HG02973 (cell line): Measurements from ENCODE around the gene SNAPIN.
"Not testable (repeated sequence)": the region's sequence is repeated elsewhere in the genome, so short reads cannot be mapped to it uniquely, and the experiment has no call there.

Experiments
- ATAC-seq: cut with Tn5 transposase; IDR thresholded peaks from one replicate; pipeline ENCODE4 v1.9.1; 2021; ENCODE audit warnings: moderate library complexity; ENCODE audit not compliant: unreplicated experiment

Gene SNAPIN

DNA sequence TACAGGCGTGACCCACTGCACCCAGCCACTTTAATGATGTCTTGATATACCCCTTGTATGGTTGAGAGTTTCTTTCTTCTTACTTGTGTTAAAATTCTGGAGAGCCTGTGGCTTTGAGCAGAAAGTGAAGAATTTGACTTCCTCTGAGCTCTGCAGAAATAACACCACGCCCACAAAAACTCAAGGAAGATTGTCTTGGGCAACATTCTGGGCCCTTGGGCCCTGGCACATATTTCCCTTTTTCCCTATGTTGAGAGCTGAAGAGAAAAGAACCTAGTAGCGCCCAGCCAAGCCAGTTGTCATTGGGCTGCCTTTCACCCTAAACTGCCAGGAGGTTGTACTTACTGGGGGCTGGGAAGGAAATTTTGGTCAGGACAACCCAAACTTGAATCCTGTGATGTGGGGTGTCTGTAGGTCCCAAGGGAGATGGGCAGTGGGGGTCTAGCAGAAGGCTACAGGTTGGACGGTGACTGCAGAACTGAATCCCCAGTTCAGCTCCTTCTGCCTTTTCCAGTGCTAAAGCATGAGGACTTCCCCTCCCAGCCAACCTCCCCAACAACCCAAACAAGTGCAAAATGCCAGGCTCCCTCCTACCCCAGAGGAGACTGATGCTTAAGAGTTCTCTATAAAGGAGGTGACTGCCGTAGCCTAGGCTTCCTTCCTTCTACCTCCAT is 11.7 kb upstream of the SNAPIN start:
- no peak for ATAC-seq

GRCh38 chr1:153647346-153647714 is 11.2 kb upstream of the SNAPIN start:
- ATAC-seq = no peak

DNA sequence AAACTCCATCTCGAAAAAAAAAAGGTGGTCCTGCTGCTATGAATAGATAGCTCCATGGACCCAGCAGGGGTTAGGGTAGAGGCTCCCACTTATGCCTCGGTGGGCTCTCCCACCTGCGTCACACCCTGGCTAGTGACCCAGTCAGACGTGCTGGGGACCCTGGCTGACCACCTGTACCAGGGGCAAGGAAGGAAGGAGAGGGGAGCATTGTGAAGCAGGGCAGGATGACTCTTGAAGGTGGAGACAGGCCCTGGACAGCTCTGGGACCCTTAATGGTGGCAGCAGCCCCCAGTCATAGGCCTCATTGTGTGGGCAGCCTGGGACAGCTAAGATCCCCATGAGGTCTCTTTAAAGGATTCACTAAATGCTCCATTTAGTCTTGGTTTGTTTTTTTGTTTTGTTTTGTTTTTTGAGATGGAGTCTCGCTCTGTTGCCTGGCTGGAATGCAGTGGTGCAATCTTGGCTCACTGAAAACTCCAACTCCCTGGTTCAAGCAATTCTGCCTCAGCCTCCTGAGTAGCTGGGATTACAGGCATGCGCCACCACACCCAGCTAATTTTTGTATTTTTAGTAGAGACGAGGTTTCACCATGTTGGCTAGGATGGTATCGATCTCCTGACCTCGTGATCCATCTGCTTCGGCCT is 10.4 kb upstream of the SNAPIN start:
- no peak for ATAC-seq

DNA sequence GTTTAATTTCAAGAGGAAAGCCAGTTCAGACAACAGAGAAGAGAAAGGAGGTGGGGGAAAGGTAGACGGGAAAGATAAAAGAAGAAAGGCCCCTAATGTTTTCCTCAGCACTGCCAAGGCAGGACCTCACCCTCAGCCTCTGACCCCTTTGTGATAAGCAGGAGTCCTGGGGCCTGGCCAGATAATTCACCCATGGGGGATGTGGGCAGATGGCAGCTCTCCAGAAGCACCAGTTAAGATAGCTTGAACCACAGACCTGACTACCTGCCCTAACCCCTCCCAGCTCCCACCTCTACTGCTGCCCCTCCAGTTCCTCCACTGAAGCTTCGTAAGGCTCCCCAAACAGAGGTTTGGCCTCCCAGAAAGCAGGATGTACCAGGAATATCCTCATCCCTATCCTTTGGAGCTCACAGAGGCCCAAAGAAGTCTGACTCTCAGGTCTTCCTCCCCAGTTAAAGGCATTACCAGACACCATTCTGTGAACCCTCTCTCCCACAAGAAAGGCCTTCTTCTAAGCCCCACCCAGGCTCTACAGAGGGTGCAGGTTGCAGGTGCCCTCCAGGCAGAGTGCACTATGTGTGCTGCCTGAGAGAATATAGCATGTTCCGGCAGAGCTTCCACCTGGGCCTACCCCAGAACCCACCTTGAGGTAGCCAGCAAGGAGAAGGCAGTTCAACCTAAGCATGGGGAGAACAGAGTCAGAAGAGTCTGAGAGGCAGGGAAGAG is 9.2 kb upstream of the SNAPIN start:
- no peak for ATAC-seq

DNA sequence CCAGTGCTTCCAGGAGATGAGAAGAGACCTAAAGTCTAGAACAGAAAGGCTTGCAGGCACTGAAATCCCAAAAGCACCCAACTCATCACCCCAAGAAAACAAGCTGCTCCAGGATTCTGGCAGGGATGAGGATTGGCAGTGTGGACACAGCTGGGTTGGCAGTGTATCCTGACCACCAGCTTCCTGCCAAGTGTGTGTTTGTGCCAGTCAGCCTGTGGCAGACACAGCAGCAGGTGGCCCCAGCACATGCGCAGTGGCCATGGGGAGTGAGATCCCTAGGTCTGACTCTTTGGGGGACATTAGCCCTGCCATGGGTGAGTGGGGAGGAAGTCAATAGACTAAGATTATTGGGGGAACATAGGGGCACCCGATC is 8.7 kb upstream of the SNAPIN start:
- no peak for ATAC-seq

DNA sequence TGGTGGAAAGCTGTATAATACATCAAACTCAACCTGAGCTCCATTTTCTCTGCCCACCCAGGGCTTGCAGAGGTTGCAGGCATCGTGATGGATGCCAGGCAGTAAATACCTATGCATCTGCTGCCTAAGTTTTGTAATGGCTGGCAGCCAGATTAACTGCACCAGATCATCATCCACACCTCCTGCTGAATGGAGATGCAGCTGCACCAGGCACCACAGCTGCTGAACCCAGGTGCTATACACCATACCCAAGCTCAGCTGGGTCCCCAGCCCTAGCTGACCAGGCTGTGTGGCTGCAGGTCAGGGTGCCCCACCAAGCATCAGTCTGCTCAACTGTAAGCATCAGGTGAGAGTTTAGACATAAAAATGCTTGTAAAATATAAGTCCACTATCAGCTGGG is 6.7 kb upstream of the SNAPIN start:
- ATAC-seq = no peak

DNA sequence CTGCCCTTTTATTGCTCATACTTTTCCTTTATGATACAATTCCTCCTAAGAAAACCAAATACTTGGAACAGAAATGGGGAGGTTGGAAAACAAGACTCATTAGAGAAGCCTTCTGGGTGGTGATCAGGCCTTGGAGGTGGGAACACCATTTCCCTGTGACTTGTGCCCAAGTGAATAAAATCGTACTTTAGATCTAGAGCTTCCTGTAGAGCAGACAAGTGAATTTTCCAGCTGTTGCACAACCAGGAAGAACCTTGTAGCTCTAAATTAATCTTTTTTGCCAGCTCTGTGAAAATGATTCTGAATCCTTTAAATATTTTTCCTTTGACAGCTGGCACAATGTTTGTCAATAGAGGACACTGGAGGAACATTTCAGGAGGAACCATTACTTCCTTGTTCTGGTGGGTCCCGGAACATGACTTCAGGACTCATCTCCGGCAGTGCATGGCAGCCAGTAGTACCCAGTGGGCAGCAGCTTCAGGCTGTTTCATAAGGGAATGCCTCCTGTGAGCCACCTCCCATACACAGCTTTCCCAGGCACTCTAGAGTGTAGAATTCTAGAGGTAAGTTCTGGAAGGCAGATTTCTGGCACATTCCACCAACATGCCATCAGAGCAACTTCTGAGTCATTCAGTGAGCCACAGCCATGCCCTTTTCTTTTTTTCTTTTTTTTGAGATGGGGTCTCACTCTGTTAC is 5.5 kb upstream of the SNAPIN start:
- ATAC-seq = no peak

- ATAC-seq = no peak
These were observed 3.2 kb upstream of the SNAPIN start for GRCh38 chr1:153655333-153655732.

DNA sequence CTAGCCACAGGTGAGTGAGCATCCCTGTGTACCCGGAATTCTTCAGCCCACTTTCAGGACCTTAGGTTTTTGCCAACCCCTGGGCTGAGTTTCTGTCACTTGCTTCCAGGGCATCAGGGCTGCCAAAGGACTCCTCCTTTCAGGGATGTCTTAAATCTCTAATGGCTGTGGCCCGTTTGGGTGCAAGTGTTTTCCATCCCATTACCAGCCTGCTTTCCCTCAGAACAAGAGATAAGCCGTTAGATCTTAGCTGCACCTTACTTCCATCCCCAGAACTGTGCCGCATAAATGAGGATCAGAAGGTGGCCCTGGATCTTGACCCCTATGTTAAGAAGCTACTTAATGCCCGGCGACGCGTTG is 652 bp downstream of the SNAPIN start:
- no peak for ATAC-seq

DNA sequence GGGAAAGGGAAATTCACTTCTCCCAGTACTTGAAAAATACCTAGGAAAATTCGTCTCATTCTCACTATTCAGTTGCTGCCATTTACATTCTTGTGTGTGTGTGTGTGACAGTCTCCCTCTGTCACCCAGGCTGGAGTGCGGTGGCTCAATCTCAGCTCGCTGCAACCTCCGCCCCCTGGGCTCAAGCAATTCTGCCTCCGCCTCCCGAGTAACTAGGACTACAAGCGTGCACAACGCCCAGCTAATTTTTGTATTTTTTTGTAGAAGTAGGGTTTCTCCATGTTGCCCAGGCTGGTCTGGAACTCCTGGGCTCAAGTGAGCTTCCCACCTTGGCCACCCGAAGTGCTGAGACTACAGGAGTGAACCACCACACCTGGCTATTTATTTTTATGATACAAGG is 1.2 kb downstream of the SNAPIN start:
- ATAC-seq = no peak

DNA sequence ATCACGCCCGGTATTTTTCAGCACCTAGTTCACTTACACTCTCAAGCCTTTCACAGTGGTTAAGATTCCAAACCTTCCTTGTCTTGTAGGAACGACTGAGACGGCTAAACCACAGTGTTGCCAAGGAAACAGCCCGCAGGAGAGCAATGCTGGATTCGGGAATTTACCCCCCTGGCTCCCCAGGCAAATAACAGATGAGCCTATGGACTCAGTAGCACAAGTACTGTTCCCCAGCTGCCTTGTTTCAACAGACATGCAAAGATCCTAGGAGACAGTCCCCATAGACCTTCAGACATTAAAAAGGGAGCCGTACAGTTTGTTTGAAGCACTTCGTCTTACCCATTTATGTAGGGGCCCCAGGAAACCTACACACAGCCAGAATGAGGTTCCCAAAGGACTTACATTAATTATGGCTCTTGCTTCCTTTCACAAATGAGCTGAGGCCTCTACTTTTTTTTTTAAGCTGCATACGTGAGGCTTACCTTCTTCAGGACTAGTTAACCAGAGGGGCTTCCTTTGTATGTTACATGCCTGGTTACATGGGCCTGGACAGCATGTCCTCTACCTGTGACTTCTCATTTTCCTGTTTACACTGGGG is 2.7 kb downstream of the SNAPIN start:
- no peak for ATAC-seq

GRCh38 chr1:153662269-153662668 is 3.8 kb downstream of the SNAPIN start:
- ATAC-seq = no peak

DNA sequence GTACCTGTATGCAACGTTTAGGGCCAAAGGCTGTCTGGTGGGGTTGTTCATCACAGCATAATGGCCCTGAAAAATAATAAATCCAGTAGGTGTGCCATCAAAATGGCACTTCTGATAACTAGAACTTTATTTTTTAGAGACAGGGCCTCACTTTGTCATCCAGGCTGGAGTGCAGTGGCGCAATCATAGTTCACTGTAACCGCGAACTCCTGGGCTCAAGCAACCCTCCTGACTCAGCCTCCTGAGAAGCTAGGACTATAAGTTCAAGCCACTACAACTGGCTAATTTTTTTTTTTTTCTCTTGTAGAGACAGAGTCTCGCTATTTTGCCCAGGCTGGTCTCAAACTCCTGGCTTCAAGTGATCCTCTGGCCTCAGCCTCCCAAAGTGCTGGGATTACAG is 4.7 kb downstream of the SNAPIN start:
- ATAC-seq = no peak

- ATAC-seq = no peak
These were observed 8.9 kb downstream of the SNAPIN start for GRCh38 chr1:153667439-153667838.

- ATAC-seq = not testable (repeated sequence)
These were observed 10.2 kb downstream of the SNAPIN start for GRCh38 chr1:153668672-153669071.

GRCh38 chr1:153669606-153670005 is 11.1 kb downstream of the SNAPIN start:
- no peak for ATAC-seq

DNA sequence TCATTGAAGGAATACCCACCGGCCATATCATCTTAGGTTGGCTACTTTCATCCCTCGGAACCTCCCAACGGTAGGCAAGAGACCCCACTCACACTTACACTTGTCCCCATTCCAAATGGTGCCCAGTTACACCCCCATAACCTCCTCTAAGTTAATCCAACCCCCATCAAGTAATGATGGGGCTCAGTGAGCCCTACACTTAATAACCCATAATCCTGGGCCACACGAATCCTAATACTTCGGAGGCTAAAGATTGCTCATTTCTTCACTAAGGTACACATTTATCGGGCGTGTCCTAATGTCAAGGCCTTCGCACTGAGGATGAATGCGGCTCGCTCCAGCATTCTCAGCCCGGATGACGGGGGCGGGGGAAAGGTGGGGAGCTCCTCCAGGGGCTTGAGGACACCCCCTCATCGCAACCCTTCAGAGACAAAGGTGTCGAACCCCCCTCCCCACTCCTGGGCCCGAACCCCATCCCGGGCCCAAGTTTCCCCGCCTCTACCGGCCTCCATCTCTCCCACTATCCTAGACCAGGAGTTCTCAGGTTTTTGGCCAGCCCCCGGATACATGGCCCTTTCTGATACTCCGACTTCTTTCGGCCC is 11.9 kb downstream of the SNAPIN start:
- no peak for ATAC-seq

- peak; percentile 84 for ATAC-seq
These were observed 12.5 kb downstream of the SNAPIN start, which contains the start of gene ILF2 for GRCh38 chr1:153670859-153671627. Gene ILF2, minus strand, starts transcription at chr1:153670993. Its CDS starts 71 bp downstream, at chr1:153670922.

DNA sequence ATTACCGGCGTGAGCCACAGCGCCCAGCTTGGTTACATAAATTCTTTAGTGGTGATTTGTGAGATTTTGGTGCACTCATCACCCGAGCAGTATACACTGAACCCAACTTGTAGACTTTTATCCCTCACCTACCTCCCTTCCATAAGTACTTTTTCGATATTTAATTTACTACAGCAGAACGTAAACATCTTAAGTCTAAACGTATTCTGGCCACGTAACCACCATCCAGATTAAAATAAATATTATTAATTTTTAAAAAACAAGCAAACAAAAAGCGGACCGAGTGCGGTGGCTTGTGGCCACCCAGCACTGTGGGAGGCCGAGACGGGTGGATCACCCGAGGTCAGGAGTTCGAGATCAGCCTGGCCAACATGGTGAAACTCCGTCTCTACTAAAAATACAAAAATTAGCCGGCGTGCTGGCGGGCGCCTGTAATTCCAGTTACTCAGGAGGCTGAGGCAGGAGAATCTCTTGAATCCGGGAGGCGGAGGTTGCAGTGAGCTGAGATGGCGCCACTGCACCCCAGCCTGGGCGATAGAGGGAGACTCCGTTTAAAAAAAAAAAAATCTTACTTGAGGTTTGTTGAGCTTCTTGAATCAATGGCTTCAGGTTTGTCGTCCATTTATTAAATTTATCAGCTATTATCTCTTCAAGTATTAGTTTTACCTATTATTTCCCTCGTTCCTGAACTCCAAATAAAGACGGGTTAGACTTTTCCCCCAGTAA is 13.3 kb downstream of the SNAPIN start:
- ATAC-seq = not testable (repeated sequence)
